Stomach (tissue), 9 donors: ENCODE data around the gene RNU2-63P. TPM values are rescaled to one million over a fixed set of nuclear protein-coding genes. Genes with fewer than 3 reads are reported as not detected.

Experiments used
- DNase-seq, 2 donors: peaks; one replicate each; pipeline versions ENCODE4 v3.0.0 to v3.0.0-alpha.2; 2013 to 2019
- H3K27ac ChIP-seq, 5 donors: fragments of 200-600 bp in 4 of 5; sonication (generic) in 4 of 5; one replicate each; pipeline ENCODE4 v1.5.1; 2013 to 2019; ENCODE audit warnings: mild to moderate bottlenecking in 1 of 5, moderate library complexity in 1 of 5
- H3K27me3 ChIP-seq, 3 donors: fragments of 200-600 bp; sonication (generic); one replicate each; pipeline ENCODE4 v1.5.1; 2017 to 2019; ENCODE audit warnings: mixed run types in 1 of 3
- H3K36me3 ChIP-seq, 4 donors: fragments of 200-600 bp; sonication (generic); 1 replicate in 3 of 4; 2 replicates in 1 of 4; pipeline ENCODE4 v1.5.1; 2016 to 2019
- H3K4me1 ChIP-seq, 4 donors: fragments of 200-600 bp; sonication (generic); one replicate each; pipeline ENCODE4 v1.5.1; 2016 to 2019
- H3K4me3 ChIP-seq, 4 donors: fragments of 200-600 bp; sonication (generic) in 3 of 4; one replicate each; pipeline ENCODE4 v1.5.1; 2016 to 2019; ENCODE audit warnings: mild to moderate bottlenecking in 1 of 4
- H3K9me3 ChIP-seq, 4 donors: fragments of 200-600 bp; sonication (generic); one replicate each; pipeline ENCODE4 v1.5.1; 2016 to 2019
- CTCF ChIP-seq, 7 experiments: fragments of 450-650 bp in 4 of 7; fragments of 200-600 bp in 3 of 7; sonication (generic) in 3 of 7; IDR thresholded peaks; one replicate each; pipeline ENCODE4 v1.5.1; 2016 to 2019; ENCODE audit warnings: antibody characterized with exemption in 7 of 7, control low read depth in 2 of 7, mild to moderate bottlenecking in 1 of 7
- EP300 ChIP-seq: sonication (generic); formaldehyde crosslinking; IDR thresholded peaks from one replicate; pipeline ENCODE4 v1.6.1; 2017; ENCODE audit warnings: antibody characterized with exemption
- POLR2A ChIP-seq, 4 donors: fragments of 450-650 bp; IDR thresholded peaks; one replicate each; pipeline ENCODE4 v1.6.1; 2016; ENCODE audit warnings: antibody characterized with exemption in 4 of 4, control low read depth in 2 of 4, mild to moderate bottlenecking in 1 of 4, moderate library complexity in 1 of 4
- POLR2AphosphoS5 ChIP-seq, 3 donors: sonication (generic); formaldehyde crosslinking; IDR thresholded peaks; one replicate each; pipeline ENCODE4 v1.6.1; 2016; ENCODE audit warnings: antibody characterized with exemption in 3 of 3
- WGBS, 5 donors: extraction: QIAGEN DNeasy Blood & Tissue Kit in 3 of 5; methylation state at CpG; one replicate each; pipeline versions ENCODE4 v1.1.5 to v1.1.7; 2013 to 2018; 5-methylcytosine and 5-hydroxymethylcytosine counted together
- intact Hi-C: fragments of 100-400 bp; cut with DNase I; formaldehyde crosslinking; loops from one replicate; pipeline ENCODE4 v1.15.1; 2023; ENCODE audit warnings: low total_unique reads
- polyA plus RNA-seq, 3 donors: library from polyadenylated mRNA; stranded (reverse); fragments of 200-250 nt; gene quantifications; one replicate each; pipeline ENCODE4 v1.2.3, GENCODE V29; 2013
- total RNA-seq, 5 donors: library from RNA; depleted of rRNA; stranded (reverse); fragments of >200 nt; gene quantifications; one replicate each; pipeline versions ENCODE4 v1.1.0 to v1.2.3, GENCODE V29; 2014 to 2016
- donor health status: healthy with polysubstance abuse.
- donor health status: Bipolar disorder and iron deficiency.
- donor health status: healthy.

The RNU2-63P gene
- total and polyA plus RNA-seq, 8 donors, result not detected

GRCh38 chr2:88042476-88042875 lies 26.1 kb upstream of the RNU2-63P start:
- Histone ChIP-seq H3K27ac (no peak overlapping the region), H3K4me3 (no peak overlapping the region), H3K36me3 (peaks cover 0 to 9% (median 7%) of the 10 kb centered on the region in 4 donors), H3K9me3 (no peaks in the 10 kb centered on the region), H3K27me3 (no peaks in the 10 kb centered on the region), H3K4me1 (peaks cover 0 to 27% (median 9%) of the 10 kb centered on the region in 4 donors)
- DNase-seq, result no peak
- 98 to 100% (median 99%) methylated on average over 5 of the region's 5 CpGs for WGBS, 5 donors
- intact Hi-C loops, result no loop called here
- no peak for TF ChIP-seq POLR2A (IDR thresholded peaks at IDR 0.05)
- TF ChIP-seq CTCF (IDR thresholded peaks at IDR 0.05), result no peak
- no peak for TF ChIP-seq EP300
- TF ChIP-seq POLR2AphosphoS5 (IDR thresholded peaks at IDR 0.05), result no peak

GRCh38 chr2:88038263-88039105 lies 22.1 kb upstream of the RNU2-63P start:
- H3K27me3 ChIP-seq, result no peaks in the 10 kb centered on the region
- peaks cover 0 to 26% (median 9%) of the 10 kb centered on the region in 4 donors for H3K4me1 ChIP-seq
- DNase-seq, result no peak
- intact Hi-C loops, result no loop called here
- 93 to 97% (median 95%) methylated on average over 4 of the region's 4 CpGs for WGBS, 5 donors
- no peak overlapping the region for H3K4me3 ChIP-seq
- peaks cover 0 to 30% (median 21%) of the 10 kb centered on the region in 4 donors for H3K36me3 ChIP-seq
- H3K27ac ChIP-seq, result no peak overlapping the region
- TF ChIP-seq POLR2AphosphoS5 (IDR thresholded peaks at IDR 0.05) (no peak), CTCF (IDR thresholded peaks at IDR 0.05) (no peak), POLR2A (IDR thresholded peaks at IDR 0.05) (no peak), EP300 (no peak)
- H3K9me3 ChIP-seq, result no peaks in the 10 kb centered on the region

- H3K4me3 ChIP-seq, result no peak overlapping the region
- H3K9me3 ChIP-seq, result no peaks in the 10 kb centered on the region
- intact Hi-C loops, result no loop called here
- peaks cover 0 to 13% (median 3%) of the 10 kb centered on the region in 4 donors for H3K4me1 ChIP-seq
- no peaks in the 10 kb centered on the region for H3K27me3 ChIP-seq
- TF ChIP-seq EP300 (no peak), CTCF (IDR thresholded peaks at IDR 0.05) (no peak), POLR2AphosphoS5 (IDR thresholded peaks at IDR 0.05) (no peak), POLR2A (IDR thresholded peaks at IDR 0.05) (no peak)
- peaks cover 0 to 47% (median 38%) of the 10 kb centered on the region in 4 donors for H3K36me3 ChIP-seq
- DNase-seq, result no peak
- no peak overlapping the region for H3K27ac ChIP-seq
Measured at GRCh38 chr2:88036606-88037005, 20.3 kb upstream of the RNU2-63P start.

- Histone ChIP-seq H3K9me3 (no peaks in the 10 kb centered on the region), H3K4me1 (peaks cover 0 to 13% (median 2%) of the 10 kb centered on the region in 4 donors), H3K27me3 (no peaks in the 10 kb centered on the region), H3K27ac (no peak overlapping the region), H3K4me3 (no peak overlapping the region), H3K36me3 (peaks cover 2 to 50% (median 42%) of the 10 kb centered on the region in 4 donors)
- TF ChIP-seq POLR2AphosphoS5 (IDR thresholded peaks at IDR 0.05) (no peak), POLR2A (IDR thresholded peaks at IDR 0.05) (no peak), CTCF (IDR thresholded peaks at IDR 0.05) (no peak)
- DNase-seq, result no peak
- 70 to 89% (median 86%) methylated on average over 2 of the region's 2 CpGs for WGBS, 5 donors
- intact Hi-C loops, result no loop called here
Measured at GRCh38 chr2:88036182-88036581, 19.8 kb upstream of the RNU2-63P start.
